GM21737 (cell line): Measurements from ENCODE around the gene LCA5L.
"Not testable (repeated sequence)": the region's sequence is repeated elsewhere in the genome, so short reads cannot be mapped to it uniquely, and the experiment has no call there.

Experiments used
- ATAC-seq: cut with Tn5 transposase; IDR thresholded peaks from one replicate; pipeline ENCODE4 v1.9.1; 2021; ENCODE audit warnings: mild to moderate bottlenecking, moderate library complexity; ENCODE audit not compliant: unreplicated experiment

Gene LCA5L

DNA sequence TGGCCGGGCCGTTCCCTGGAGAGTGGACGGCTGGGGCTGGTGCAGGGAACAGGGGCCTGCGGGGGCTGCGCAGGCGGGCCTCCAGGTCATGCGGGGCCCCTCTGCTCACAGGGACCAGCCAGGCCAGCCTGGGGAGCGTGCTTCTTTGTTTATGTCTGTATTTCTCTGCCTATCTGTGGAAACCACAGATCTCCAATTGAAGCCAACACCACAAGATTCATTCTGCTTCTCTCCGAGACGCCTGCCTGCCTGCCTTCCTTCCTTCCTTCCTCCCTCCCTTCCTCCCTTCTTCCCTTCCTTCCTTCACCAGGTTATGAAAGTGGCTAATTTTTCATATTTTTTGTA, 56.8 kb downstream of the LCA5L start:
- ATAC-seq, result no peak

GRCh38 chr21:39388038-39388810, 57.4 kb downstream of the LCA5L start:
- ATAC-seq, result peak; percentile 70

- ATAC-seq, result peak; percentile 51
Observed at GRCh38 chr21:39387461-39388037, 58.0 kb downstream of the LCA5L start.

- ATAC-seq, result no peak
Observed at GRCh38 chr21:39386899-39387298, 58.7 kb downstream of the LCA5L start.

DNA sequence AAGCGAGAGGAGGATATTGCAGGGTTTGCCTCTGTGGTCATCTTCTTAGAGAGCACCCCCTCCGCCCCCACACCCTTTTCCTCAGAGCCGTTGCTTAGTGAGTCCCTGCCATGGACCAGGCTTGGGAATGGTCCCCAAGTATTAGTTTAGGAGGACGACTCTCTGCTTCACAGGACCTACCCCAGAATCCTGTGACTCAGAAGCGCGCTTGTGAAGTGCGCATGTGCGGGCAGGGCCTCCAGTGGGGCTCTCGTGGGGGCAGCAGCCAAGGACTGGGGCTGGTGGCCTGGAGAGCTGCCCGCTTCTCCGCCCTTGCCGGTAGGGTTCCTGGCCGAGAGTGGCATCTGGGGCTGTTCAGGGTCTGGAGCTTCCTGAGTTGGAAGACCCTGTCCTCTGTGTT, 59.4 kb downstream of the LCA5L start:
- no peak for ATAC-seq

GRCh38 chr21:39385299-39386145, 60.1 kb downstream of the LCA5L start:
- ATAC-seq, result no peak

- ATAC-seq, result no peak
Observed at GRCh38 chr21:39384674-39385298, 60.8 kb downstream of the LCA5L start.

GRCh38 chr21:39382096-39382495, 63.5 kb downstream of the LCA5L start:
- not testable (repeated sequence) for ATAC-seq

DNA sequence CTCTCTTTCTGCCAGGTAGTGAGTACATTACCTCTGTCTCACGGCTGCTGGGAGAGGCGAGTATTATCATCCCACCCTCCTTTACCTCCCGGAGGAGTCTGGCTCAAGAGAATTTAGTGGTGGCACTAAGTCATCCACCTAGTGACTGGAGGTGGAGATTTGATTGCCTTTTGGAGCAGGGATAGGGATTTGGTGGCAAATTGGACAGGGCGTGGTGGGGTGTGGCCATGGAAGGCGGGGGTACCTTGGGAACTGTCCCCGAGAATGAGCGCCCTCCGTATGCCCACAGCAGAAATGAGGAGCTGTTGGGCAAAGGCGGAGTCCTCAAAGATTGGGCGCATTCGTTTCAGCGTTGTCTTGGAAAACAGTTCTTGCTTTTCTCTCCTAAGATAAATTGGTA, 64.6 kb downstream of the LCA5L start:
- peak; percentile 3 for ATAC-seq

DNA sequence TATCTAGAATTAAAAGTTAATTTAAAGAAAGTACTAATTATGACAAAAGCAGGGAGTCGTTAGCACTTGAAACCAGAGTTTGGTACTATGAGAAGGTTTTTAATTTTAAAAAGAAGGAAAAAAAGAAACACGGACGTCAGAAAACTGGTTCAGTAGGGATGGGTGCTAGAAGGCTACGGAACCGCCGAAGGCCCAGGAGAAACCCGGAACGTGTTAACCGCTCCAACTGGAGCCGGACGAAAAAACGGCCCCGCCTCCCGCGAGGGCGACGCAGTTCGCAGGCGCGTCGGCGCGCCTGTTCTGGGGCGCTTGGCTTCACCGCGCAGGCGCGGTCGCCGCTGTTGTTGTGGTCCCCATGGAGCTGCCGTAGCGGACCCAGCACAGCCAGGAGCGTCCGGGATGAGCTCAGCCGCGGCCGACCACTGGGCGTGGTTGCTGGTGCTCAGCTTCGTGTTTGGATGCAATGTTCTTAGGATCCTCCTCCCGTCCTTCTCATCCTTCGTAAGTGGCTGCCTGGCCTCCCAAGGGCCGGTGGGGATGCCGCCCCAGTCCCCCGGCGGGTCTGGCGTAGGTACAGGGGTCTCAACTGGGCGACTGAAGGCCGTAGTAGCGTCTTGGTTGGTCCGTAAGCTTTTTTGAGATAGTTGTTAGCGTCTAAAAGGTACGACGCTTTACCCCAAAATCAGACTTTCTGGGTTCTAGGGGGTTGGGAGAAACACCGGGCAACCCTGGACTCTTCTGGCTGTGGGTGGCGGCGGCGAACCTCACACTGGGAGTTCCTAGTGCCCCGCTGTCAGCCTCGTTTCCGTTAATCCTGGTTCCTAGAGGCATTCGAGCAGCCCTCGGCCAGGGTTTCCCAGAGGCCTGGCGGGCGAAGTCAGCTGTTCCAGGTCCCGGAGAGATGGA, 65.3 kb downstream of the LCA5L start:
- ATAC-seq, result peak; percentile 97

DNA sequence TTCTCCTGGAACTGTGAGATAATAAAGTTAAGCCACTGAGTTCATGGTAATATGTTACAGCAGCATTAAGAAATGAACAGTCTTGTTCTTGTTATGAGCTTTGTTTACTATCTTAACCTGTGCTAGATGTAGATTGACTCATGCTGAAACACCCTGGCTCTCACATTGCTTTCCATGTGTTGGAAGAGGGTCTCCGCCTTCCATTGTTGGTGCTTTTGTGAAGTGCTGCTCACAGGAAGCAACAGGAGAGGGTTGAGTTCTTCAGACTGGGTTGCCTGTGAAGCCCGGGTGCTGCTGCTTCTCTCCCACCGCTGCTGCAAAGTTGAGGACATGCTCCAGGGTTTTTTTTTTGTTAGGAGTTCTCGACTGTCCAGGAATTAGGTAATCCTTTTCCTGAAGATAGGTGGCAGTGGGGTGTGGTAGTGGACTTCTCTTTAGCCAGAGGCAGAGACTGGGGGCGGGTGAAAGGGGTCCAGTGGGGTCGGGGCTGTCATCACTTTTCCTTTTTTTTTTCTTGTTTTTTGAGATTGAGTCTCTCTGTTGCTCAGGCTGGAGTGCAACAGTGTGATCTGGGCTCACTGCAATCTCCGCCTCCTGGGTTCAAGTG, 68.0 kb downstream of the LCA5L start:
- ATAC-seq, result no peak

GRCh38 chr21:39375446-39375845, 70.1 kb downstream of the LCA5L start:
- no peak for ATAC-seq

DNA sequence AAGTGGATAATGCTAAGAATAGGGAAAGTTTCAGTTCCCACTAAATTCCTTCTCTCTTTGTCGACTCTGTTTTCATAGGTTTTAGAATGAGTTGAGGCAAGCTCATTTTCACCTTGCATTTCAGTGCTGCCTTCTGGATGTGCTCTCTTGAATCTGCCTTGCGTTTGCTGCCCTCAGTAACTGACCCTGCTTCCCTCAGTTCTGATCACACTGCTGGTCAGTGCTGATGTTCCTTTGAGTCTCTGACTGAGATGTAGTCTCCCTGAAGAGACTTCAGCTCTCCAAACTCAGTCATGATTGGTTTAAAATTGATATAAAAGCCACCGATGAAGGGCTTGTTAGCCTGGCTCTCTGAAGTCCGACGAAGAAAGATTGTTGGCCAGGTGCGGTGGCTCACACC, 71.5 kb downstream of the LCA5L start:
- no peak for ATAC-seq

DNA sequence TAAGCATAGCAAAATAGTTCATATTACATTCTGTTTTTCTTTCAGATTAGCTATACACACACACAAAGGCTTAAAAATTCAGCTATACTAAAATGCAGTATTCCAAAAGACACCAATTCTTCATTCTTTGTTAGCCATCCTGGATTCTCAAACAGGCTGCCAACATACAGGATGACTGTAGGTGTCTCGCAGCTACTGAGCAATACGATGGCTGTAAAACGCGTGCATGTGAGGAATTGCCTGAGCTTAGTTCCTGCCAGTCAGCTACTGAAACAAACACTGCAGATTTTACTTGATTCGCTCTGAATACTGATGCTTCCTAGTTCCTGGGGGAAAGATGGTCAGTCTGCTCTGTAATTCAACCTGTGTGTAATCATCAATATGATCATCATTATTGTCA, 71.9 kb downstream of the LCA5L start:
- no peak for ATAC-seq

GRCh38 chr21:39369896-39370288, 75.7 kb downstream of the LCA5L start:
- not testable (repeated sequence) for ATAC-seq

DNA sequence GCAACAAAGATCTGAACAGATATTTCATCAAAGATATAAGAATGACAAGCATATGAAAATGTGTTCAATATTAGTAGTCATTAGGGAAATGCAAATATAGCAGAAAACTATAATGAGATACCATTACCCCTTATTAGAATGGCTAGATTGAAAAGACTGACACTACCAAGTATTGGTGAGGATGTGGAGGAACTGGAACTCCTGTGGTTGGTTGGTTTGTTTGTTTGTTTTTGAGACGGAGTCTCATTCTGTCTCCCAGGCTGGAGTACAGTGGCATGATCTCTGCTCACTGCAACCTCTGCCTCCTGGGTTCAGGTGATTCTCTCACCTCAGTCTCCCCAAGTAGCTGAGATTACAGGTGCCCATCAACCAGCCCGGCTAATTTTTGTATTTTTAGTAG, 77.8 kb downstream of the LCA5L start:
- no peak for ATAC-seq

DNA sequence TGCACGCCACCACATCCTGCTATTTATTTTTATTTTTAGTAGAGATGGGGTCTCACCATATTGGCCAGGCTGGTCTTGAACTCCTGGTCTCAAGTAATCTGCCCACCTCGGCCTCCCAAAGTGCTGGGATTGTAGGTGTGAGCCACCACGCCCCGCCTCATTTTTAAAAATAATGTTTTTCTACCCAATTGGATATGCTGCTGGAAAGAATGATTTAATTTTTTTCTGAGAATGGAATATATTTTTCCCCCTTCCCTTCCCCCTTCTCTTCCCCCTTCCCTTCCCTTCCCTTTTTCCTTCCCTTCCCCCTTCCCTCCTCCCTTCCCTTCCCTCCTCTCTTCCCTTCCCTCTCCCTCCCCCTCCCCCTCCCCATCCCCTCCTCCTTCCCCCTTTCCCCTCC, 79.0 kb downstream of the LCA5L start:
- ATAC-seq, result no peak

- no peak for ATAC-seq
Observed at GRCh38 chr21:39364949-39365348, 80.6 kb downstream of the LCA5L start.

DNA sequence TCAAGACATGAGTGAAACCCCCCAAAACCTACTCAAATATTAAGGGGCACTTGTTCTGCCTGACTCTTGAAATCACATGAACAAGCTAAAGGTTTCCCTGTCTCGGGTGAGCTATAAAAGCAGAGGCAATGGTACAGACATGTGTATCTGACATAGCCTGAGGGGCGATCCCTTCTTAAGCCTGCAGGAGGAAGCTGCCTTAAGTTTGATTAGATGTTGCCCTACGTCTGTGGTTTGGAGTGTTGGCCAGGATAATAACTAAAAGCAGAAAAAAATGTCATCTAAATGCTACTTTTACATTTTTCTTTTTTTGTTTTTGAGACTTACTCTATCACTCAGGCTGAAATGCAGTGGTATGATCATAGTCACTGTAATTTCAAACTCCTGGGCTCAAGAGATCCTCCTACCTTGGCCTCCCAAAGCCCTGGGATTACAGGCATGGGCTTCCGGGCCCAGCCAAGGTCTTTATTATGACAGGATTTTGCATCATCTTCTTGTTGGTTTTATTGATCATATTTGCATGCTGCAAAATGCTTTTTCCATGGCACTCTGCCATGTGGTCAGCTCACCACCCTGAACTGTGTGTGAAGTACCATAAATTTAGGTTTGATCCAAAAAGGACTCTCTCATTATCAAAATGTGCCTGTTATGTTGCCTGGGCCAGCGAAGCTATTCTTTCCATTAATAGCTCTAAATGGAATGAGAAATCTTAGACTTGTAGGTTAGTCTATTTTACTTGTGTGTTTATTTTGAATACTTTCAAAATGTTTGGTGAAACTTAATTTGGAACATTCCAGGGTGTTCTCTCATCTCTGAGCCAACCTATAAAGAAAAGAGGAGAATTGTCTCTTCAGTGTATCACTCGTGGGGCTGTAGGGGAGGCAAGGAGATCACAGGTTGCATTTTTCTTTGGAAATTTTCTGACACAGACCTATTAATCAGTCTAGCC, 81.7 kb downstream of the LCA5L start:
- no peak for ATAC-seq
